NOMO-1 treated with dmso at 0.1 percent for 144 hours (cell line): ENCODE data around the gene ITPR2.
A peak's percentile ranks its signal among the peaks of the same experiment; 100 is the strongest.
"Not testable (repeated sequence)": the region's sequence is repeated elsewhere in the genome, so short reads cannot be mapped to it uniquely, and the experiment has no call there.

Source experiments
- DNase-seq: peaks from one replicate; lab custom pipeline; 2025; ENCODE audit not compliant: unreplicated experiment; lab: John Stamatoyannopoulos, UW

ITPR2 gene

DNA sequence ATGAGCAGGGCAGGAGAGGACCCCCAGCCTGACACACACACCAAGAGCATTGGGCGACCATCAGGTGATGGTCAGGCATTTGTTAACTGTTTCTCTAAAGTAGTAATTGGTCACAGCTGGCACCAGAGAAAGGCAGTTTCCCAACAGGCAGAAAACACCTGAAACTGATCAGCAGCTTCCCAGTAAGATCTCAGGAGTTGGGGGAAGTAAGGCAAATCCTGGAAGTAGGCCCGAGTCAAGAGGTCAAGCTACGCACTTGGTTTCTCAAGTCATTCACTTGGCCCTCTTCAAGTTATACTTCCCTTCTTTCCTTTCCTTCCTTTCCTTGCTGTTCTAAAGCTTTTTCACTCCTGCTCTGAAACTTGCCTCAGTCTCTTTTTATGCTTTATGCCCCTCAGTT is 501.9 kb downstream of the ITPR2 start:
- DNase-seq = no peak

- DNase-seq = peak; percentile 60
These were observed 504.9 kb downstream of the ITPR2 start for GRCh38 chr12:26327975-26328644.

- DNase-seq = no peak
These were observed 509.3 kb downstream of the ITPR2 start for GRCh38 chr12:26323673-26324072.

- DNase-seq = no peak
These were observed 513.5 kb downstream of the ITPR2 start for GRCh38 chr12:26319511-26319910.

DNA sequence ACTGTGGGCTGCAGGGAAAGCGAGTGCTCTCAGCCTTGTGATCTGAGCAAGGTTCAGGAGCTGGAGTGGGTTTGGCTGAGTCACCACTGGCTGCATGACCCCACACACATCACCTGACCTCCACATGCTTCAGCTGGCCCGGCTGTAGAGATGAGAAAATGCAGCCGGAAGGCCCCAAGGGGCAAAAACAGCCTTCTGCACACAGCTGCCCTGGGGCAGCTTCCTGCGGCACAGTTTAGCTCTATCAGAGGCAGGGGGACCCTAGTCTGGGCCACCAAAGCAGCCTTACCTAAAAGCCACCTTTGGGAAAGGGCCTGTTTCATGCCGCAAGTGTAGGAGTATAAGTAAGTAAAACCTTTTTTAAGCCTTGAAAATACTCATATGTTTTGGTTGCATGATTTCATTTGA is 514.3 kb downstream of the ITPR2 start:
- DNase-seq = no peak

GRCh38 chr12:26317942-26318575 is 514.9 kb downstream of the ITPR2 start:
- no peak for DNase-seq

DNA sequence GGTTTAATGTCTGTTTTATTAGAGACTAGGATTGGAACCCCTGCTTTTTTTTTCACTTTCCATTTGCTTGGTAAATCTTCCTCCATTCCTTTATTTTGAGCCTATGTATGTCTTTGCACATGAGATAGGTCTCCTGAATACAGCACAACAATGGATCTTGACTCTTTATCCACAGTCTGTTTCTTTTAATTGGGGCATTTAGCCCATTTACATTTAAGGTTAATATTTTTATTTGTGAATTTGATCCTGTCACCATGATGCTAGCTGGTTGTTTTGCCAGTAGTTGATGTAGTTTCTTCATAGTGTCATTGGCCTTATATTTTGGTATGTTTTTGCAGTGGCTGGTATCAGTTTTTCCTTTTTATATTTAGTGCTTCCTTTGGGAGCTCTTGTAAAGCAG is 518.9 kb downstream of the ITPR2 start:
- not testable (repeated sequence) for DNase-seq

DNA sequence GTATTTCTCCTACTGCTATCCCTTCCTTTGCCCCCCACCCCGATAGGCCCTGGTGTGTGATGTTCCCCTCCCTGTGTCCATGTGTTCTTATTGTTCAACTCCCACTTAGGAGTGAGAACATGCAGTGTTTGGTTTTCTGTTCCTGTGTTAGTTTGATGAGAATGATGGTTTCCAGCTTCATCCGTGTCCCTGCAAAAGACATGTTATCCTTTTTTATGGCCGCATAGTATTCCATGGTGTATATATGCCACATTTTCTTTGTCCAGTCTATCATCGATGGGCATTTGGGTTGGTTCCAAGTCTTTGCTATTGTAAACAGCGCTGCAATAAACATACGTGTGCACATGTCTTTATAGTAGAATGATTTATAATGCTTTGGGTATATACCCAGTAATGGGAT is 522.5 kb downstream of the ITPR2 start:
- DNase-seq = not testable (repeated sequence)

DNA sequence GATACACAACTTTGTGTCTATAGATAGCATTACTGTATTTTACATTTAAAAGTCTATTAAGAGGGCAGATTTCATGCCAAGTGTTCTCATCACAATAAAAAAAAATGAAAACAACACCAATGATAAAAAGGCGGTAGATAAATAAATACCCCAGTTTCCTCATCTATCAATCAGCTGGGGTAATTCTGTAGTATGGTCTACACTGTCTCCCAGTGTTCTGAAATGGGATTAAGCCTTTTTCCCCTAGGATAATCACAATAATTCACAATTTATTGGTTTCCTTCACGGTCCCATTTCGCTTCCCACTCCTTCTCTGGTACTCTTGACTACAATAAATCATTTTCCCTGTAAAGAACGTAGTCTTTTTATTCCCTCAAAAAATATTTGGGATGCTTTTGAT is 523.4 kb downstream of the ITPR2 start:
- DNase-seq = no peak

DNA sequence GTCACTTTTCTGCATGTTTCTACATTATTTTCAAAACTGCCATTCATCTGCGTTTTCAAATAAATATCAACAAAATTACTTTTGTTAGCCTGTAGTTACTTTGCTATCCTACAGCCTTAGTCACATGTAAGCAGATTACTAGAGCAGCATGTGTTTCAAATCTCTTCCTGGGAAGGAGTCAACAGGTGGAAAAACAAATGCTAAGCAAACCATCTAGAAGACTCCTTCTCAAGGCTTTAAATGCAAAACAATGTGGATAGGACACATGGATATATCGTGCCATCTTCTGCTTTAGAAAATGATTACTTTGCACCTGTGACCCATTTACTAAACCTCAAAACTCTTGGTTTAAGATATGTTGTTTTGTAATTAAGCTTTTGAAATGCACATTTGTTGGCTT is 528.7 kb downstream of the ITPR2 start:
- no peak for DNase-seq

- DNase-seq = no peak
These were observed 529.6 kb downstream of the ITPR2 start for GRCh38 chr12:26303418-26303817.

DNA sequence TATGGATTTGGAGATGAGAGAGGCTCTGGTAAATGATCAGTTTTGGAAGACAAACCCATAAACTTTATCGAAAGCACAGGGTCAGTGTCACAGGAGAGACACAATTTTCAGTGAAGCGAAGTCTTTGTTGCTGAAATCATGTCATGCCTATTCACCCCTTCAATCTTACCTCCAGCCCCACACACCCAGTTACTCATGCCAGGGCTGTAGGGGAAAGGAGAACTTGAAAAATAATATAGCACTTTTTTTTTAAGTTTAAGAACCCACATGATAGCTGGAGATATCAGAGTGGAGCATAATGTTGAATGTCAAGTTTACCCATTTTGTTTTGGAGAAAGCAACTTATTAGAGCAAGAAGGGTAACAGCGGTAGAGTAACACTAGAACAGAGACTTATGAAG is 530.2 kb downstream of the ITPR2 start:
- no peak for DNase-seq

- no peak for DNase-seq
These were observed 533.2 kb downstream of the ITPR2 start for GRCh38 chr12:26299751-26300150.

DNA sequence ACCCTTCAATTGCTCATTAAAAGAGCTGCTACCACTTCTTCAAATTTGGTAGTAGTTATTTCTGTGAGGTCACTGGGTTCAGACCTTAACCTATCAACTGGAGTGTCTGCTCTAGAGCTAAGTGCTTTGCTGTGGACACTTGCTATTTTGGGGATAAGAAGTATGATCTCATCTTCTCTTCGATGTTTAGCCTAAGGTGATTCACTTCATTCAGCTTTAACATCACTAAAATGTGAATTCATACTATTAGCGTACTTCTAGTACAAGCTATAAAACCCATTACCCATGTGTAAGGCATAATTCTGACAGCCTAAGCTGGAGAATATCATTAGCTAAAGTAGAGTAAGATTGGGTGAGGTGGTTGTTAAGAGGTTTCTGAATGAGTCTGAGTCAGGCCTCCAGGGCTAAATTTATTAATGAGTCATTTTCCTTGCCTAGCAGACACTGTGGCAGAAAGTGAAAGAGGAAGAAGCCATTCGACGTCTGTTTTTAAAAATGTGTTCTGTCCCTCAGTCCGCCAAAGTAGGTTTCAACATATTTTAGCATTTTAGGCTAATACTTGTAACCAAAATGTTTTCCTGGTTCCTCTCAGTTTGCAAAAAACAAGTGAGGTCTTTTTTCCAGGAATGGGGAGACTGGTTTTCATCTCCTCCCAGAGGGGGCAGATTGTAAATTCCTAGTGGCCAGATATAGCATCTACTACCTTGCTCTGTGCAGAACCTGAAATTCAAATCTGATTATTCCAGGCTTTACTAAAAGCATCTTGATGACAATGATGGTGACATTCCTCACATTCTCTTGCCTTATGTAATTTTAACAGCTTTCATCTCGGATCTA is 534.0 kb downstream of the ITPR2 start:
- peak; percentile 87 for DNase-seq

DNA sequence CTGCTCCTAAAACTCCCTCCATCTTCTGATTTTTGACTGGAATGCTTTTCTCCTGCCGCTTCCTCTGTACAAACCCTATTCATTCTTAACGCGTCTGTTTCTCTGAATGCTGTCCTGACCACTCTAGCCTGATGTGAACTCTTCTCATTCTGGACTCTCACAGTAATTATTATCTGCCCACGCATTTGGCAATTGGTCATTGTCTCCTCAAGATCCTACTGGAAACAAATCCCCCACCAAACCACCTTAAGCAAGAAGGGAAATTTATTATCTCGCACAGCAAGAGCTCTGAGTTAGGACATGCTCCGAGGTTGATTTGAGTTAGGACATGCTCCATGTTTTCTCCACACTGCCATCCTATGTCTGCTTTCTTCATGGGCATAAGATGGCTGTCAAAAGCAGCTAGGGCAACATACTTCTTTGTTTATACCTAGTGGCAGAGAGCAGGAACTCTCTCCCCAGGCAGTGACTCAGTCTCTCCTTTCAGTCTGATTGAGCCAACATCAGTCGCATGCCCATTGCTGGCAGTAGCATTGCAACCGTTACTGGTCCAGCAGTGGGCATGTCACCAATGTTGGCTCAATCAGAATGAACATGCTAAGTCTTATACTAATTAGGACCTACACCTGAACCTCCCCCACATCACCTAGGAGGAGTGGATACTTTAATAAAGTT is 535.5 kb downstream of the ITPR2 start:
- no peak for DNase-seq

GRCh38 chr12:26295001-26295400 is 538.0 kb downstream of the ITPR2 start:
- no peak for DNase-seq

GRCh38 chr12:26293612-26294011 is 539.4 kb downstream of the ITPR2 start:
- DNase-seq = no peak

DNA sequence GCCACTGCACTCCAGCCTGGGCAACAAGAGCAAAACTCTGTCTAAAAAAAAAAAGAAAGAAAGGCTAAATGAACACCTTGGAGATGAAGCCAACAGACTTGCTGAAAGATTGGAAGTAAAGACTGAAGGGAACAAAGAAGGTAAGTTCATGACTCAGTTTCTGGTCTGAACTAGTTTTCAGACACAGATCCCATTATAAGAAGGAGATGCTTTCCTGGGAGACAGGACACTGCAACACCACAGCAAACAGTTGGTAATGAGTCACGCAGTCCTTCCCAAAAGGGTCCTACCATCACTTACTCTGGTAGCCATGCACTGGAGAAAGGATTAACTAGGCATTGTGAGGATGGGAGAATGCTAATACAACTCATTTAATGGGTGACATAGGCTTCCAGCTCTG is 540.4 kb downstream of the ITPR2 start:
- DNase-seq = no peak

GRCh38 chr12:26290565-26290964 is 542.4 kb downstream of the ITPR2 start:
- no peak for DNase-seq

DNA sequence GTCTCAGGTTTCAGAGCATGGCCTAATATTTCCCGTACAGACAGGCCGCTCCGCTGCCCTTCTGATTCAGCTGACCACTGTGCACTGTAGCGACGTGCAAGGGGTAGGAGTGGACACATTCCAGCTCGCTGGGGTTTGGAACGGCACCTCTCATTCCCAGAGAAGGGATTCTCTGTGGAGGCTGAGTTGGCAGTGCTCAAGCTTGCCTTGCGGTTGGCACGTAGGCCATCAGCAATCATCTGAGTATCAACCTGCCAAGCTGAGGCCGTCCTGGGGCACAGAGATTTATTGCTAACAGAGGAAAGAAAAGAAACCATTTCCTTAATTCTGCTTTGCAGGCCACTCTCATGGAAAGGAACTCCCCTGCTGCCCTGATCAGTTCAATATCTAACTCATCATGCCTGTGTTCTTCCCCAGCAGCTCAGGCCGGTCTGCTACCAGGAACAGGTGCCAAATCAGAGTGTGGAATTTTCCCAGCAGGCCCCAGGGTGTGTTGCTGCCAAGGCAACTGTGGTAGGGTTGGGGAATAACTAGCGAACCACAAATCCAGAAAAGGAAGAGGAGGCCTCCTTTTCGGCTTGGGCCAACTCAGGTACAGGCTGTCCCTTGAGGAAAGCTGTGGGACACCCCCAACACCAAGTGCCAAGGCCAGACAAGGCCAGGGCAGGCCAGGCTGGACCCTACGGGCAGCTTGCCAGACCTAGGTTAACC is 545.2 kb downstream of the ITPR2 start:
- peak; percentile 29 for DNase-seq
